Nephron (organoid): ENCODE data around the gene PTGER3.

Experiments
- H3K27ac Mint-ChIP-seq, 3 experiments: 2 replicates each; pipeline ENCODE4 v1.8.0; 2020; ENCODE audit warnings: mixed read lengths in 3 of 3, mild to moderate bottlenecking in 2 of 3, moderate library complexity in 1 of 3
- H3K27me3 Mint-ChIP-seq: 2 replicates; pipeline ENCODE4 v1.8.0; 2021; ENCODE audit warnings: low read depth, mild to moderate bottlenecking, moderate library complexity, mixed read lengths
- H3K36me3 Mint-ChIP-seq: 2 replicates; pipeline ENCODE4 v1.8.0; 2020; ENCODE audit warnings: low read depth, mixed read lengths
- H3K4me1 Mint-ChIP-seq: 2 replicates; pipeline ENCODE4 v1.8.0; 2020; ENCODE audit warnings: mixed read lengths
- H3K4me3 Mint-ChIP-seq, 3 experiments: 2 replicates each; pipeline ENCODE4 v1.8.0; 2020; ENCODE audit warnings: mild to moderate bottlenecking in 3 of 3, mixed read lengths in 3 of 3, moderate library complexity in 2 of 3
- H3K9me3 Mint-ChIP-seq: 2 replicates; pipeline ENCODE4 v1.8.0; 2020; ENCODE audit warnings: mixed read lengths
- TF ChIP-seq, protein P1 (sequence below), 3 experiments: fragments of 200-600 bp; sonication (generic); IDR thresholded peaks; one replicate each; pipeline ENCODE4 v1.5.0; 2021; ENCODE audit warnings: antibody characterized with exemption in 3 of 3; ENCODE audit not compliant: unreplicated experiment in 3 of 3

PTGER3 gene

DNA sequence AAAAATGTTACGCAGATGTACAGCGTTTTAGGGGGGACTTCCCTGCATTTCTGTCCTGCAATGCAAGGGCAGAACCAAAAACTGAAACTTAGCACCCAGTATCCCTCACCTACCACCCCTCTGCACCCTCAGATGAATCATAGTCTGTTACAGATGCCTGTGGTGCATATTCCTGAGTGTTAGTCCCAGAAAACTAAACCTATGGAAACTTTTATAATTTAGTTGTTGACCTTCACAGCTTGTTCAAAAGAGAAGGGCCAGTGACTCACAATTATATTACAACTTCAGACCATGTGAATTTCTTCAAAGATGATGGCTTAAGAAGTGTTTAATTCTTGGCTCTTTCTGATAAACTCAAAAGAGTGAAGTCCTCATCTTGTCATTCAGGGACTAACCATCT lies 5.8 kb downstream of the PTGER3 start:
- H3K4me1 Mint-ChIP-seq = no peaks in the 10 kb centered on the region

DNA sequence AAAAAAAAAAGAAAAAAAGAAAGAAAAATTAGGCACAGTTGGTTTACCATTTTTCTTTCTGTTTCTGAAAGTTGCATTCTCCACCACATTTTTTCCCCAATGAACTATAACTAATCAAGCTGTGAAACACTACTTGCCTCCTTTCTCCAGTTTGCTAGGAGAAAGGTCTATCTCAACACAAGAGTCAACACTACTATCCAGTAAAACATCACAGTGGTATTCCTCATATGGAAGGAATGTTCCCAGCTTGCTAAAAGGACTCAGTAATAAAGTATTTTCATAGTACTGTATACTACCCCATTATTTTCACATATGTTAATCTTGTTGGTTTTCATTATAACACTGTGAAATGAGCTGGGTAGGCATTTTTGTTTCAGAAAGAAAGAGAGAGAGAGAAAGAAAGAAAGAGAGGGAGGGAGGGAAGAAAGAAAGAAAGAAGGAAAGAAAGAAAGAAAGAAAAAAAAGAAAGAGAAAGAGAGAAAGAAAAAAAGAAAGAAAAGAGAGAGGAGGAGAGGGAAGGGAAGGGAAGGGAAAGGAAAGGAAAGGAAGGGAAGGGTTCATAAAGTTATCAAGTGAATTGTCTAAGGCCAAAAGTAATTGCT lies 7.9 kb downstream of the PTGER3 start:
- Mint-ChIP-seq H3K4me1 (no peaks in the 10 kb centered on the region), H3K27me3 (peaks cover 19% of the 10 kb centered on the region), H3K36me3 (no peaks in the 10 kb centered on the region), H3K9me3 (no peaks in the 10 kb centered on the region), H3K27ac (no peak overlapping the region), H3K4me3 (no peak overlapping the region)
- TF ChIP-seq, protein P1, sequence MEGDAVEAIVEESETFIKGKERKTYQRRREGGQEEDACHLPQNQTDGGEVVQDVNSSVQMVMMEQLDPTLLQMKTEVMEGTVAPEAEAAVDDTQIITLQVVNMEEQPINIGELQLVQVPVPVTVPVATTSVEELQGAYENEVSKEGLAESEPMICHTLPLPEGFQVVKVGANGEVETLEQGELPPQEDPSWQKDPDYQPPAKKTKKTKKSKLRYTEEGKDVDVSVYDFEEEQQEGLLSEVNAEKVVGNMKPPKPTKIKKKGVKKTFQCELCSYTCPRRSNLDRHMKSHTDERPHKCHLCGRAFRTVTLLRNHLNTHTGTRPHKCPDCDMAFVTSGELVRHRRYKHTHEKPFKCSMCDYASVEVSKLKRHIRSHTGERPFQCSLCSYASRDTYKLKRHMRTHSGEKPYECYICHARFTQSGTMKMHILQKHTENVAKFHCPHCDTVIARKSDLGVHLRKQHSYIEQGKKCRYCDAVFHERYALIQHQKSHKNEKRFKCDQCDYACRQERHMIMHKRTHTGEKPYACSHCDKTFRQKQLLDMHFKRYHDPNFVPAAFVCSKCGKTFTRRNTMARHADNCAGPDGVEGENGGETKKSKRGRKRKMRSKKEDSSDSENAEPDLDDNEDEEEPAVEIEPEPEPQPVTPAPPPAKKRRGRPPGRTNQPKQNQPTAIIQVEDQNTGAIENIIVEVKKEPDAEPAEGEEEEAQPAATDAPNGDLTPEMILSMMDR (IDR thresholded peaks at IDR 0.05; ENCODE audit: unreplicated experiment in 3 of 3) = no peak

More for the DNA sequence above, 5.8 kb downstream of the PTGER3 start:
- TF ChIP-seq, protein P1 (IDR thresholded peaks at IDR 0.05; ENCODE audit: unreplicated experiment in 3 of 3) = no peak
- H3K4me3 Mint-ChIP-seq = no peak overlapping the region
- H3K36me3 Mint-ChIP-seq = no peaks in the 10 kb centered on the region
- H3K9me3 Mint-ChIP-seq = no peaks in the 10 kb centered on the region
- peaks cover 35% of the 10 kb centered on the region for H3K27me3 Mint-ChIP-seq
- H3K27ac Mint-ChIP-seq = no peak overlapping the region

DNA sequence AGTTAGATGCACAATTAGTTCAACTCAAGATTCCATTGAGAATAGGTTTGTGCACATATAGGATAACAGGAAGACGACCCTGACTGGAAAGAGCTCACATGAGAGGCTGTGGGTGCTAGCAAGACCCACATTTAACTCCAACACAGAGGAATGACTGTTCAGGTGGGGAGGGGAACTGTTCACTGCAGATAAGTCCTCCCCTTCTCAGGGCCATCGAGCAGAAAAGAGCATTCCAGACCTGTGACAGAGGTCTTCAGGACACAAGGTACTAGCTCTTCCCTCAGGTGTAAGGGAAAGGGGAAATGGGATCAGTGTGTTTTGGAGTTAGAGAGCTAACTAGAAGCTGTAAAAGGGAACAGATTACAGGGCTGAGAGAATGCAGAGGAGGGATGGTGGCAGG lies 8.7 kb downstream of the PTGER3 start:
- Mint-ChIP-seq H3K36me3 (no peaks in the 10 kb centered on the region), H3K27me3 (peaks cover 19% of the 10 kb centered on the region), H3K4me3 (no peak overlapping the region), H3K4me1 (no peaks in the 10 kb centered on the region), H3K9me3 (no peaks in the 10 kb centered on the region), H3K27ac (no peak overlapping the region)
- TF ChIP-seq, protein P1 (IDR thresholded peaks at IDR 0.05; ENCODE audit: unreplicated experiment in 3 of 3) = no peak

DNA sequence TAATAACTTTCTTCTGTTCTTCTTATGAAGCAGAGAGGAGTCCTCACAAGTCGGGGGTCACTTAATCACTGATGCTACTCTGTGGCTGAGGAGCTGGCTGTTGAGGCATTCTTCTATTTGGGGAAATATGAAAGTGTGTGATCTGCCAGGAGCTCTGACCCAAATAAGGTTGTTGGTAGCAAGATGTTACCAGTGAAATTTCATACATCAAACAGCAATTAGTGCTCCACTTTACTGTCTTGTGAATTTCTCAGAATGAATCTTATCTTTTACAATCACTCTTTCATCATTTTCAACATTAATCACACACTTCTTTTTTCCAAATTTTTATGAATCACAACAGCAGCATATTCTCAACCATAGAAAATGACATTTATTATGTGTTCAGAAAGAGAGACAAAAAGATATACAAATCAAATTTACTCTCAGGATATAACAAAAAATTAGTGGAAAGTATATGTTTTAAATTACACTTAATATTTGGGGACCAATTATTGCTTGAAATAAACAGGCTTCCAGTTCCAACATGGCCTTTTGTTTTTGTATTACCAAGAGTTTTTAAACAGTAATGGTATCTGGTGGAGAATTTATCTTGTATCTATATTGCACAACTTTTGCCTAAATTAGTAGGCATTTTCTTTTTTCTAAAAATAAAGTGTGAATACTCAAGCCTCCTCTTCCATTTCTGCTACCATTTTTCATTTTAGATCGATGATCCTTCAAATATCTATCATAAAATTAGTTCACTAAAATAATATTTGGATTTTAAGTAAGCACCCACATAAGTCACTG lies 9.6 kb downstream of the PTGER3 start:
- TF ChIP-seq, protein P1 (IDR thresholded peaks at IDR 0.05; ENCODE audit: unreplicated experiment in 3 of 3) = no peak
- Mint-ChIP-seq H3K27me3 (peaks cover 22% of the 10 kb centered on the region), H3K9me3 (no peaks in the 10 kb centered on the region), H3K4me1 (no peaks in the 10 kb centered on the region), H3K36me3 (no peaks in the 10 kb centered on the region), H3K27ac (no peak overlapping the region), H3K4me3 (no peak overlapping the region)

DNA sequence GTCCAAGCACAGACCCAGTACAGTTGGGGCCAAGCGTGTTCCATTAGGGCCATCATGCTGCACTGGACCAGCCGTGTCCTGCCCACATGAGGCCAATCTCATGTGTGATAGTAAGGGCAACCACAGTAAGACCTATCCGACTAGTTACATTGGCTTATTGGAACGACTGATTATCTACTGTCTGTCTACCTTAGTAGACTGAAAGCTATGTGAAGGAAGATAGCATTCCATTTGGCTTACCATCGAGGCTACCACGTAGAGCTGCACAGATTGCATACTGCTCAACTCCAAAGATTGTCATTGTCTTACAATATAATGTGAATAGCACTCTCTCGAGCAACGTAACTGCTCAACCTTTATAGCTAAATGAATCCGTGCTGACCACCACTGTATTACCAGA lies 10.6 kb downstream of the PTGER3 start:
- Mint-ChIP-seq H3K4me3 (no peak overlapping the region), H3K27ac (no peak overlapping the region), H3K9me3 (no peaks in the 10 kb centered on the region), H3K4me1 (no peaks in the 10 kb centered on the region), H3K27me3 (peaks cover 22% of the 10 kb centered on the region), H3K36me3 (no peaks in the 10 kb centered on the region)
- TF ChIP-seq, protein P1 (IDR thresholded peaks at IDR 0.05; ENCODE audit: unreplicated experiment in 3 of 3) = no peak

DNA sequence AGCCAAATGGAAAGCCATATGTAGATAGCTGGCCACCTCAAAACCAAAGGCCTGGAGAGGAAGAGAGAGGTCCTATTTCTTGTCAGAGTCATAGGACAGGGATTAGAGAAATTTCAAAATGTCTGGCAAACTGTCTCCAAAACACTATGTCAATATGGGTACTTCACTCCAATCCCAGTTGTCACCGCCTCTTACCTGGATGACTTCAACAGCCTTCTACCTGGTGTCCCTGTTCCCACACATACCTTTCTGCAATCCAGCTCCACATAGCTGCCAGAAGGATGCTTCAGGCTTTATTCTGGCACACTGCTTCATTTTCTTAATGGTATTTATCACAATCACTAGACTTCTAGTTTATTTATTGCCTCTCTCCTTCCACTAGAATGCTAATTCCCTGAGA lies 14.5 kb downstream of the PTGER3 start:
- no peak overlapping the region for H3K4me3 Mint-ChIP-seq
- TF ChIP-seq, protein P1 (IDR thresholded peaks at IDR 0.05; ENCODE audit: unreplicated experiment in 3 of 3) = no peak
- H3K27ac Mint-ChIP-seq = no peak overlapping the region
- peaks cover 3% of the 10 kb centered on the region for H3K27me3 Mint-ChIP-seq
- no peaks in the 10 kb centered on the region for H3K36me3 Mint-ChIP-seq
- H3K9me3 Mint-ChIP-seq = no peaks in the 10 kb centered on the region
- no peaks in the 10 kb centered on the region for H3K4me1 Mint-ChIP-seq
